WI38 (cell line): Measurements from ENCODE around the gene ANXA10.
"Not testable (repeated sequence)": the region's sequence is repeated elsewhere in the genome, so short reads cannot be mapped to it uniquely, and the experiment has no call there.

ENCODE experiments used
- H3K4me3 ChIP-seq: 2 replicates; pipeline ENCODE4 v1.5.1; 2011; ENCODE audit warnings: low read depth, mild to moderate bottlenecking, control low read depth, low read length
- CTCF ChIP-seq: IDR thresholded peaks from 2 replicates; pipeline ENCODE4 v1.5.1; 2012; ENCODE audit warnings: low read depth, mild to moderate bottlenecking, control low read depth, low read length

Gene ANXA10

GRCh38 chr4:168129046-168129772 lies 36.9 kb downstream of the ANXA10 start:
- no peak overlapping the region for H3K4me3 ChIP-seq
- no peak for TF ChIP-seq CTCF

GRCh38 chr4:168129802-168130201 lies 37.5 kb downstream of the ANXA10 start:
- TF ChIP-seq CTCF, result no peak
- no peak overlapping the region for H3K4me3 ChIP-seq

GRCh38 chr4:168131196-168131595 lies 38.9 kb downstream of the ANXA10 start:
- no peak for TF ChIP-seq CTCF
- no peak overlapping the region for H3K4me3 ChIP-seq

GRCh38 chr4:168134651-168135050 lies 42.3 kb downstream of the ANXA10 start:
- TF ChIP-seq CTCF, result no peak
- H3K4me3 ChIP-seq, result no peak overlapping the region

GRCh38 chr4:168135860-168136259 lies 43.5 kb downstream of the ANXA10 start:
- not testable (repeated sequence) for H3K4me3 ChIP-seq

GRCh38 chr4:168137695-168138094 lies 45.4 kb downstream of the ANXA10 start:
- H3K4me3 ChIP-seq, result not testable (repeated sequence)

- no peak overlapping the region for H3K4me3 ChIP-seq
- no peak for TF ChIP-seq CTCF
These were observed 45.8 kb downstream of the ANXA10 start for GRCh38 chr4:168138143-168138542.

GRCh38 chr4:168139336-168139735 lies 47.0 kb downstream of the ANXA10 start:
- no peak for TF ChIP-seq CTCF
- H3K4me3 ChIP-seq, result no peak overlapping the region
